GM12878 (cell line): Measurements from ENCODE around the gene TFAP2E. TPM values are rescaled to one million over a fixed set of nuclear protein-coding genes. Genes with fewer than 3 reads are reported as not detected.

Experiments used
- BCL11A ChIP-seq: IDR thresholded peaks from 2 replicates; pipeline ENCODE4 v1.6.1; 2011; ENCODE audit warnings: low read depth, low read length
- CBX3 ChIP-seq: fragments of 200-600 bp; sonication (generic); IDR thresholded peaks from 2 replicates; pipeline ENCODE4 v1.6.1; 2016; ENCODE audit warnings: low read depth, borderline replicate concordance
- DPF2 ChIP-seq: fragments of 450-650 bp; IDR thresholded peaks from 2 replicates; pipeline ENCODE4 v1.6.1; 2017; ENCODE audit warnings: mild to moderate bottlenecking
- EGR1 ChIP-seq, 2 experiments: IDR thresholded peaks; 1 replicate in 1 of 2; 2 replicates in 1 of 2; pipeline ENCODE4 v1.6.1; 2011 to 2012; ENCODE audit warnings: low read depth in 2 of 2, low read length in 2 of 2, borderline replicate concordance in 1 of 2, mild to moderate bottlenecking in 1 of 2, moderate library complexity in 1 of 2
- EP300 ChIP-seq, 2 experiments: fragments of 150-350 bp in 1 of 2; IDR thresholded peaks; 2 replicates each; pipeline ENCODE4 v1.6.1; 2011 to 2012; ENCODE audit warnings: low read depth in 2 of 2, low read length in 2 of 2, borderline replicate concordance in 1 of 2, improper control_type of control experiment in 1 of 2, inconsistent platforms in 1 of 2; ENCODE audit not compliant: control insufficient read depth in 1 of 2
- GABPA ChIP-seq: IDR thresholded peaks from 2 replicates; pipeline ENCODE4 v1.6.1; 2014; ENCODE audit warnings: antibody characterized with exemption, low read depth, mild to moderate bottlenecking, inconsistent platforms
- GATAD2B ChIP-seq: fragments of 450-650 bp; conservative IDR thresholded peaks from 2 replicates; pipeline ENCODE4 v1.6.1; 2017; ENCODE audit warnings: low read depth, mild to moderate bottlenecking, moderate library complexity
- MXI1 ChIP-seq: fragments of 150-350 bp; IDR thresholded peaks from 2 replicates; pipeline ENCODE4 v1.6.1; 2011; ENCODE audit warnings: low read depth, mild to moderate bottlenecking, inconsistent platforms, low read length, improper control_type of control experiment
- NR2F1 ChIP-seq: fragments of 450-650 bp; conservative IDR thresholded peaks from 2 replicates; pipeline ENCODE4 v1.6.1; 2017; ENCODE audit warnings: mild to moderate bottlenecking
- POLR2A ChIP-seq: IDR thresholded peaks from 2 replicates; pipeline ENCODE4 v1.6.1; 2011; ENCODE audit warnings: low read depth, mild to moderate bottlenecking, low read length
- polyA plus RNA-seq, 11 experiments: library from polyadenylated mRNA; depleted of rRNA in 4 of 11; unstranded in 6 of 11; stranded (reverse) in 5 of 11; fragments of >200 nt; fragmentation: Nextera tagmentation in 4 of 11; fragmentation: Illumina TruSeq in 1 of 11; extraction: Ambion mirVana in 4 of 11; extraction: Trizol in 1 of 11; gene quantifications; 1 replicate in 1 of 11; 2 replicates in 10 of 11; pipeline versions ENCODE4 v1.2.1 to v1.2.3, GENCODE V29; 2011 to 2016; ENCODE audit warnings: inconsistent platforms in 2 of 11, missing spikeins in 2 of 11, low read depth in 1 of 11
- total RNA-seq, 4 experiments: library from RNA; depleted of rRNA in 3 of 4; stranded (reverse); fragments of >200 nt in 3 of 4; fragmentation: Illumina TruSeq in 1 of 4; extraction: Trizol in 1 of 4; gene quantifications; 2 replicates each; pipeline versions ENCODE4 v1.2.1 to v1.2.3, GENCODE V29; 2013 to 2021
- TF ChIP-seq, protein P1 (sequence below): fragments of 450-650 bp; IDR thresholded peaks from 2 replicates; pipeline ENCODE4 v1.6.1; 2016; ENCODE audit warnings: mild to moderate bottlenecking, moderate library complexity, borderline replicate concordance
- TF ChIP-seq, protein P2 (sequence below): IDR thresholded peaks from 2 replicates; pipeline ENCODE4 v1.6.1; 2012; ENCODE audit warnings: mild to moderate bottlenecking, low read depth, low read length
- TF ChIP-seq, protein P3 (sequence below): fragments of 450-650 bp; conservative IDR thresholded peaks from 2 replicates; pipeline ENCODE4 v1.6.1; 2017; ENCODE audit warnings: mild to moderate bottlenecking, moderate library complexity

The TFAP2E gene
- total and polyA plus RNA-seq, 10 of the 15 experiments (the other 5 are each of a cell fraction or from before 2014, with no cell fraction given) = 0.10 to 1.1 (median 0.43) TPM

DNA sequence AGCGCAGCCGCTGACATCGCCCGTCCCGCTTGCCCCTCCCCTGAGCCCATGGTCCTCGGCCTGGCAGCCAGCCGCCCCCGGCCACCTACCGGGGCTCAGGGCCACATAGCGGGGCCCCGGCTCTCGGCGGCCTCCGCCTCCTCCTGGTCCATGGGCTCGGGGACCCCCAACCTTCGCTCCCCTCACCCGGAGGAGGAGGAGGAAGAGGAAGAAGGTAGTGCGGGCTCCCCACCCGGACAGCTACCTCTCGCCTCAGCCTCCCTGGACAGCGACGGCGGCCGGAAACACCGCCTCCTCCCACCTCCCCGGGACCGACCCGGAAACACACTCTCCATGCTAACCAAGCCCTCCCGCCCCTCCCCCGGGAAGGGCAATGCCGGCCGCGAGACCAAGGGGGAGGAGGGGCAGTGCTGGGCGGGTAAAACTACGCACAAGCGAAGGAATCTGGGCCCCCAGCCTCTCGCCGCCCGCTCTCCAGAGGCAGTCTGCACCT lies 15.9 kb upstream of the TFAP2E start, which contains the start of gene KIAA0319L (continued):
- TF ChIP-seq, protein P1, sequence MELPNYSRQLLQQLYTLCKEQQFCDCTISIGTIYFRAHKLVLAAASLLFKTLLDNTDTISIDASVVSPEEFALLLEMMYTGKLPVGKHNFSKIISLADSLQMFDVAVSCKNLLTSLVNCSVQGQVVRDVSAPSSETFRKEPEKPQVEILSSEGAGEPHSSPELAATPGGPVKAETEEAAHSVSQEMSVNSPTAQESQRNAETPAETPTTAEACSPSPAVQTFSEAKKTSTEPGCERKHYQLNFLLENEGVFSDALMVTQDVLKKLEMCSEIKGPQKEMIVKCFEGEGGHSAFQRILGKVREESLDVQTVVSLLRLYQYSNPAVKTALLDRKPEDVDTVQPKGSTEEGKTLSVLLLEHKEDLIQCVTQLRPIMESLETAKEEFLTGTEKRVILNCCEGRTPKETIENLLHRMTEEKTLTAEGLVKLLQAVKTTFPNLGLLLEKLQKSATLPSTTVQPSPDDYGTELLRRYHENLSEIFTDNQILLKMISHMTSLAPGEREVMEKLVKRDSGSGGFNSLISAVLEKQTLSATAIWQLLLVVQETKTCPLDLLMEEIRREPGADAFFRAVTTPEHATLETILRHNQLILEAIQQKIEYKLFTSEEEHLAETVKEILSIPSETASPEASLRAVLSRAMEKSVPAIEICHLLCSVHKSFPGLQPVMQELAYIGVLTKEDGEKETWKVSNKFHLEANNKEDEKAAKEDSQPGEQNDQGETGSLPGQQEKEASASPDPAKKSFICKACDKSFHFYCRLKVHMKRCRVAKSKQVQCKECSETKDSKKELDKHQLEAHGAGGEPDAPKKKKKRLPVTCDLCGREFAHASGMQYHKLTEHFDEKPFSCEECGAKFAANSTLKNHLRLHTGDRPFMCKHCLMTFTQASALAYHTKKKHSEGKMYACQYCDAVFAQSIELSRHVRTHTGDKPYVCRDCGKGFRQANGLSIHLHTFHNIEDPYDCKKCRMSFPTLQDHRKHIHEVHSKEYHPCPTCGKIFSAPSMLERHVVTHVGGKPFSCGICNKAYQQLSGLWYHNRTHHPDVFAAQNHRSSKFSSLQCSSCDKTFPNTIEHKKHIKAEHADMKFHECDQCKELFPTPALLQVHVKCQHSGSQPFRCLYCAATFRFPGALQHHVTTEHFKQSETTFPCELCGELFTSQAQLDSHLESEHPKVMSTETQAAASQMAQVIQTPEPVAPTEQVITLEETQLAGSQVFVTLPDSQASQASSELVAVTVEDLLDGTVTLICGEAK = peak; percentile 94; the same call in 1 of the 2 replicates
- TF ChIP-seq, protein P2, sequence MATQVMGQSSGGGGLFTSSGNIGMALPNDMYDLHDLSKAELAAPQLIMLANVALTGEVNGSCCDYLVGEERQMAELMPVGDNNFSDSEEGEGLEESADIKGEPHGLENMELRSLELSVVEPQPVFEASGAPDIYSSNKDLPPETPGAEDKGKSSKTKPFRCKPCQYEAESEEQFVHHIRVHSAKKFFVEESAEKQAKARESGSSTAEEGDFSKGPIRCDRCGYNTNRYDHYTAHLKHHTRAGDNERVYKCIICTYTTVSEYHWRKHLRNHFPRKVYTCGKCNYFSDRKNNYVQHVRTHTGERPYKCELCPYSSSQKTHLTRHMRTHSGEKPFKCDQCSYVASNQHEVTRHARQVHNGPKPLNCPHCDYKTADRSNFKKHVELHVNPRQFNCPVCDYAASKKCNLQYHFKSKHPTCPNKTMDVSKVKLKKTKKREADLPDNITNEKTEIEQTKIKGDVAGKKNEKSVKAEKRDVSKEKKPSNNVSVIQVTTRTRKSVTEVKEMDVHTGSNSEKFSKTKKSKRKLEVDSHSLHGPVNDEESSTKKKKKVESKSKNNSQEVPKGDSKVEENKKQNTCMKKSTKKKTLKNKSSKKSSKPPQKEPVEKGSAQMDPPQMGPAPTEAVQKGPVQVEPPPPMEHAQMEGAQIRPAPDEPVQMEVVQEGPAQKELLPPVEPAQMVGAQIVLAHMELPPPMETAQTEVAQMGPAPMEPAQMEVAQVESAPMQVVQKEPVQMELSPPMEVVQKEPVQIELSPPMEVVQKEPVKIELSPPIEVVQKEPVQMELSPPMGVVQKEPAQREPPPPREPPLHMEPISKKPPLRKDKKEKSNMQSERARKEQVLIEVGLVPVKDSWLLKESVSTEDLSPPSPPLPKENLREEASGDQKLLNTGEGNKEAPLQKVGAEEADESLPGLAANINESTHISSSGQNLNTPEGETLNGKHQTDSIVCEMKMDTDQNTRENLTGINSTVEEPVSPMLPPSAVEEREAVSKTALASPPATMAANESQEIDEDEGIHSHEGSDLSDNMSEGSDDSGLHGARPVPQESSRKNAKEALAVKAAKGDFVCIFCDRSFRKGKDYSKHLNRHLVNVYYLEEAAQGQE = peak; percentile 72
- peak; percentile 44; the same call in 1 of the 2 replicates for TF ChIP-seq DPF2
- peak; percentile 88; the same call in 1 of the 2 replicates for TF ChIP-seq POLR2A
- 0 out of 2 replicates have a peak, but pooled peaks have one; percentile 43 for TF ChIP-seq GATAD2B
- peak in 1 of 2 experiments; percentile 13; a peak in 1 of 3 replicates for TF ChIP-seq EGR1 (IDR thresholded peaks at IDR 0.05; ENCODE audit: borderline replicate concordance in 1 of 2, low read depth in 2 of 2, low read length in 2 of 2)
- no peak for TF ChIP-seq CBX3
- no peak for TF ChIP-seq EP300 (IDR thresholded peaks at IDR 0.05; ENCODE audit: borderline replicate concordance in 1 of 2, control insufficient read depth in 1 of 2, low read depth in 2 of 2, low read length in 2 of 2)
- peak; percentile 89 for TF ChIP-seq GABPA
- no peak for TF ChIP-seq BCL11A
- TF ChIP-seq, protein P3, sequence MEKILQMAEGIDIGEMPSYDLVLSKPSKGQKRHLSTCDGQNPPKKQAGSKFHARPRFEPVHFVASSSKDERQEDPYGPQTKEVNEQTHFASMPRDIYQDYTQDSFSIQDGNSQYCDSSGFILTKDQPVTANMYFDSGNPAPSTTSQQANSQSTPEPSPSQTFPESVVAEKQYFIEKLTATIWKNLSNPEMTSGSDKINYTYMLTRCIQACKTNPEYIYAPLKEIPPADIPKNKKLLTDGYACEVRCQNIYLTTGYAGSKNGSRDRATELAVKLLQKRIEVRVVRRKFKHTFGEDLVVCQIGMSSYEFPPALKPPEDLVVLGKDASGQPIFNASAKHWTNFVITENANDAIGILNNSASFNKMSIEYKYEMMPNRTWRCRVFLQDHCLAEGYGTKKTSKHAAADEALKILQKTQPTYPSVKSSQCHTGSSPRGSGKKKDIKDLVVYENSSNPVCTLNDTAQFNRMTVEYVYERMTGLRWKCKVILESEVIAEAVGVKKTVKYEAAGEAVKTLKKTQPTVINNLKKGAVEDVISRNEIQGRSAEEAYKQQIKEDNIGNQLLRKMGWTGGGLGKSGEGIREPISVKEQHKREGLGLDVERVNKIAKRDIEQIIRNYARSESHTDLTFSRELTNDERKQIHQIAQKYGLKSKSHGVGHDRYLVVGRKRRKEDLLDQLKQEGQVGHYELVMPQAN = peak; percentile 90
- TF ChIP-seq NR2F1 = peak; percentile 21; the same call in 1 of the 2 replicates
- TF ChIP-seq MXI1 = peak; percentile 10
